ENCODE results near the gene NRP1. TPM values are rescaled to one million over a fixed set of nuclear protein-coding genes. Genes with fewer than 3 reads are reported as not detected.

NRP1 gene
- total and polyA plus RNA-seq, 2 of the 8 experiments (the other 6 are each of a cell fraction or from before 2014, with no cell fraction given) = 1.2 to 2.1 TPM

DNA sequence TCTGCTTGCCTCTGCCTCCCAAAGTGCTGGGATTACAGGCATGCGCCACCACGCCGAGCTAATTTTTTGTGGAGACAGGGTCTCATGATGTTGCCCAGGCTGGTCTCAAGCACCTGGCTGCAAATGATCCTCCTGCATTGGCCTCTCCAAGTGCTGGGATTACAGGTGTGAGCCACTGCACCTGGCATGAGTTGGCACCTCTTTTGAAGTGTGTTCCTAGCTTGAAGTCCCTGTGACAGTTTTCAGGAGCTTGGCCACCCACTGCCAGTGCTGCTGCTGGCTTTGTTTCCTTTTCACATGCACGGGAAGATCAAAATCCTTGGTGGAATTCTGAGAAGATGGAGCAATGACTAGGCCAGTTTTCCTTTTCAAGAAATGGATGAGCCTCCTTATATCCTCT lies 126.3 kb downstream of the NRP1 start:
- Histone ChIP-seq H3K9ac (replicated peaks in 1 of 4; ENCODE audit: extremely low read depth in 1 of 4, low read depth in 3 of 4, low read length in 3 of 4) (no peak overlapping the region), H3K79me2 (ENCODE audit: control insufficient read depth in 1 of 2, insufficient read depth in 2 of 2, low read length in 2 of 2) (no peaks in the 10 kb centered on the region), H3K23me2 (ENCODE audit: low read depth, low read length) (no peaks in the 10 kb centered on the region), H4K91ac (replicated peaks; ENCODE audit: insufficient read length, low read length) (no peak overlapping the region), H4K8ac (ENCODE audit: extremely low read depth, insufficient read depth, low read length) (no peak overlapping the region), H3K56ac (replicated peaks; ENCODE audit: insufficient read length, low read depth, low read length) (no peak overlapping the region), H2BK120ac (replicated peaks; ENCODE audit: low read depth, low read length) (no peak overlapping the region), H3K79me1 (ENCODE audit: low read depth, low read length) (no peaks in the 10 kb centered on the region), H2BK15ac (ENCODE audit: low read length) (no peak overlapping the region), H3K27ac (ENCODE audit: low read depth, low read length) (no peak overlapping the region), H3K18ac (ENCODE audit: extremely low read depth, low read length) (no peak overlapping the region), H3K14ac (ENCODE audit: insufficient read length) (no peak overlapping the region), H3K4me1 (replicated peaks in 1 of 4; ENCODE audit: control insufficient read depth in 3 of 4, insufficient read depth in 4 of 4, low read length in 3 of 4) (peaks cover 0 to 3% (median 0%) of the 10 kb centered on the region in 4 experiments; a peak in 1 of 7 replicates), H2AK5ac (ENCODE audit: low read depth, low read length) (no peak overlapping the region), H3K4ac (replicated peaks; ENCODE audit: insufficient read length, low read depth, low read length) (no peak overlapping the region), H4K5ac (ENCODE audit: insufficient read length, low read depth, low read length) (no peak overlapping the region), H3K4me2 (ENCODE audit: insufficient read depth in 1 of 2, low read depth in 2 of 2, low read length in 2 of 2) (no peak overlapping the region), H4K20me1 (replicated peaks in 1 of 2; ENCODE audit: control insufficient read depth in 1 of 2, insufficient read depth in 2 of 2, low read length in 2 of 2) (no peaks in the 10 kb centered on the region), H3K27me3 (replicated peaks in 1 of 4; ENCODE audit: control insufficient read depth in 3 of 4, extremely low read depth in 1 of 4, insufficient read depth in 3 of 4, low read length in 3 of 4) (no peaks in the 10 kb centered on the region), H3K36me3 (ENCODE audit: control insufficient read depth in 2 of 4, insufficient read depth in 4 of 4, low read length in 3 of 4) (no peaks in the 10 kb centered on the region), H3K23ac (ENCODE audit: insufficient read length) (no peak overlapping the region), H2BK20ac (ENCODE audit: low read length) (no peak overlapping the region), H2BK5ac (ENCODE audit: low read depth, low read length) (no peak overlapping the region), H3K9me3 (ENCODE audit: insufficient read depth in 2 of 2, low read depth in 1 of 2, low read length in 1 of 2) (no peaks in the 10 kb centered on the region), H2BK12ac (ENCODE audit: low read depth, low read length) (no peak overlapping the region), H3K4me3 (ENCODE audit: extremely low read depth in 1 of 4, insufficient read depth in 2 of 4, low read depth in 3 of 4, low read length in 4 of 4) (no peak overlapping the region), H2AFZ (ENCODE audit: low read length) (no peak overlapping the region)
- ChIA-PET POLR2A (ENCODE audit: partially characterized antibody) (no interaction called here), CTCF (ENCODE audit: partially characterized antibody) (interaction anchor here (0.6 to 1.8 kb wide), 4 partner anchors 14 to 334 kb away, joined by 3 to 6 read pairs (median 4); no protein-coding TSS in a partner anchor)
- no peak for TF ChIP-seq EZH2 (IDR thresholded peaks at IDR 0.05; ENCODE audit: low read depth, low read length, severe bottlenecking)
- no peak for DNase-seq (ENCODE audit: low read depth in 1 of 2, low spot score in 2 of 2)
- FAIRE-seq = no peak
- WGBS, 2 experiments (ENCODE audit: extremely low coverage in 1 of 2, insufficient coverage in 1 of 2, insufficient read length in 1 of 2, insufficient replicate concordance in 2 of 2, low coverage in 1 of 2, low lambda C conversion rate in 2 of 2, missing lambda C conversion rate in 1 of 2) = 94% methylated on average over 4 of the region's 4 CpGs; no CpG with 5 or more reads in 1 of the 2 experiments
